Ishikawa (cell line): ENCODE results near the gene EPHB4.

Experiments used
- CEBPB ChIP-seq: IDR thresholded peaks from 2 replicates; pipeline ENCODE4 v1.6.1; 2012
- CREB1 ChIP-seq: IDR thresholded peaks from 2 replicates; pipeline ENCODE4 v1.6.1; 2012; ENCODE audit warnings: low read depth

GRCh38 chr7:100799037-100799896 lies 28.1 kb downstream of the EPHB4 start:
- TF ChIP-seq CREB1 (no peak), CEBPB (peak; percentile 43; the same call in 1 of the 2 replicates)
